Immature natural killer cell (primary cell): ENCODE measurements around the gene TTC19. TPM values are rescaled to one million over a fixed set of nuclear protein-coding genes. Genes with fewer than 3 reads are reported as not detected.
"Not testable (repeated sequence)": the region's sequence is repeated elsewhere in the genome, so short reads cannot be mapped to it uniquely, and the experiment has no call there.

Experiments
- DNase-seq, 3 donors: peaks; one replicate each; pipeline ENCODE4 v3.0.0; 2022; ENCODE audit warnings: mixed read lengths in 1 of 3
- H3K27ac Mint-ChIP-seq, 6 donors: one replicate each; pipeline ENCODE4 v1.8.0; 2020; ENCODE audit warnings: mixed read lengths in 6 of 6, mild to moderate bottlenecking in 5 of 6, inconsistent platforms in 4 of 6, moderate library complexity in 3 of 6
- H3K27me3 Mint-ChIP-seq, 3 donors: one replicate each; pipeline ENCODE4 v1.8.0; 2020 to 2021; ENCODE audit warnings: low read depth in 3 of 3, mild to moderate bottlenecking in 3 of 3, mixed read lengths in 3 of 3, moderate library complexity in 3 of 3, inconsistent platforms in 1 of 3
- H3K36me3 Mint-ChIP-seq, 3 donors: one replicate each; pipeline ENCODE4 v1.8.0; 2020; ENCODE audit warnings: mixed read lengths in 3 of 3, inconsistent platforms in 2 of 3, mild to moderate bottlenecking in 2 of 3
- H3K4me1 Mint-ChIP-seq, 2 donors: one replicate each; pipeline ENCODE4 v1.8.0; 2020; ENCODE audit warnings: inconsistent platforms in 2 of 2, mild to moderate bottlenecking in 2 of 2, mixed read lengths in 2 of 2, moderate library complexity in 1 of 2
- H3K4me3 Mint-ChIP-seq, 5 donors: one replicate each; pipeline ENCODE4 v1.8.0; 2020; ENCODE audit warnings: mild to moderate bottlenecking in 5 of 5, mixed read lengths in 5 of 5, inconsistent platforms in 3 of 5, moderate library complexity in 3 of 5
- H3K9me3 Mint-ChIP-seq, 6 donors: one replicate each; pipeline ENCODE4 v1.8.0; 2020; ENCODE audit warnings: mild to moderate bottlenecking in 6 of 6, mixed read lengths in 6 of 6, inconsistent platforms in 4 of 6, moderate library complexity in 3 of 6
- polyA plus RNA-seq, 3 donors: library from polyadenylated mRNA; unstranded; fragments of 300-500 nt; fragmentation: Illumina TruSeq; gene quantifications; one replicate each; pipeline ENCODE4 v1.2.3, GENCODE V29; 2021

Gene TTC19
- polyA plus RNA-seq, 3 donors from 2014 or later, result 37.1 to 64.6 (median 38.1) TPM

DNA sequence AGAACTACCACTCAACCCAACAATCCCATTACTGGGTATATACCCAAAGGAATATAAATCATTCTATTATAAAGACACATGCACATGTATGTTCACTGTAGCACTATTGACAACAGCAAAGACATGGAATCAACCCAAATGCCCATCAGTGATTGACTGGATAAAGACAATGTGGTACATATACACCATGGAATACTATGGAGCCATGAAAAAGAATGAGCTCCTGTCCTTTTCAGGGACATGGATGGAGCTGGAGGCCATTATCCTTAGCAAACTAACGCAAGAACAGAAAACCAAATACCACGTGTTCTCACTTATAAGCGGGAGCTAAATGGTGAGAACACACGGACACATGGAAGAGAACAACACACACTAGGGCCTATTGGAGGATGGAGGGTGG is 55.5 kb downstream of the TTC19 start:
- DNase-seq, H3K9me3 Mint-ChIP-seq, H3K4me3 Mint-ChIP-seq, H3K27me3 Mint-ChIP-seq: not testable (repeated sequence)
- Mint-ChIP-seq H3K36me3 (peaks cover 28 to 67% (median 29%) of the 10 kb centered on the region in 3 donors), H3K4me1 (peaks cover 12 to 30% of the 10 kb centered on the region in 2 donors), H3K27ac (peak overlapping the region in 2 of 6 donors; percentile 0 to 45)

DNA sequence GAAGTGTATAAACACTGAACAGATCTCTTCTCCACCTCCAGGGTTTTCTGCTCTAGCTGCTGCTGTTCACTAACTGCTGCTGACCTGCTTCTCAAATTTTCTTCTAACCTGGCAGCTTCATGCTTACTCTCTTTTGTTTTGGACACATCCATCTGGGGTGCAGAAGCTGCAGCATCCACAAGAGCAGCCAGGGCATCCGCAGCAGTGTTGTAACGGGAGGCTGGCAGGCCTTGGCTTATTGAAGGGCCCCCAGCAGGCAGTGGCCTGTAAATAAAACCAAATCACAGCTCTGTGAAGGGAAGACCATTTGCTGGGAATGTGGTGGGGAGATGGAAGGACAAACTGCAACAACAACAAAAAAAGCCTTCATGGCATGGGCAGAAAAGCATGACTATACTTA is 62.0 kb downstream of the TTC19 start:
- H3K36me3 Mint-ChIP-seq, result peaks cover 11 to 70% (median 40%) of the 10 kb centered on the region in 3 donors
- no peak overlapping the region for H3K4me3 Mint-ChIP-seq
- H3K27ac Mint-ChIP-seq, result peak overlapping the region in 1 of 6 donors; percentile 52
- H3K9me3 Mint-ChIP-seq, result no peaks in the 10 kb centered on the region
- DNase-seq, result no peak
- peaks cover 0 to 2% (median 0%) of the 10 kb centered on the region in 3 donors for H3K27me3 Mint-ChIP-seq
- no peaks in the 10 kb centered on the region for H3K4me1 Mint-ChIP-seq

DNA sequence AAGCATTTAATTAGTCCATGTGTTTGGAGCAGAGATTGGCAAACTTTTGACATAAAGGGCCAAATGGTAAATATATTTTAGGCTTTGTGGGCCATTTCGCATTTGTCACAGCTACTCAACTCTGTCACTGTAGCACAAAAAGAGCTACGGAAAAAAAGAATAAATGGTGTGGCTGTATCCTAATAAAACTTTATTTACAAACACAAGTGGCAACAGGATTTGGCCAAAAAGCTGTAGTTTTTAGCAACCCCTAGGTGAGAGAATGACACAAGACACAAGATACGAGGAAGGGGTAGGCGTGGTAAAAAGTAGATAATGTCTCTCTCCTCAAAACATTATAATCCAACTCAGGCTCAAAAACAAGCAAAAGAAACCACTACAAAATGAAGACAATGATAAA is 66.5 kb downstream of the TTC19 start:
- peak overlapping the region in 2 of 6 donors; percentile 32 to 50 for H3K27ac Mint-ChIP-seq

DNA sequence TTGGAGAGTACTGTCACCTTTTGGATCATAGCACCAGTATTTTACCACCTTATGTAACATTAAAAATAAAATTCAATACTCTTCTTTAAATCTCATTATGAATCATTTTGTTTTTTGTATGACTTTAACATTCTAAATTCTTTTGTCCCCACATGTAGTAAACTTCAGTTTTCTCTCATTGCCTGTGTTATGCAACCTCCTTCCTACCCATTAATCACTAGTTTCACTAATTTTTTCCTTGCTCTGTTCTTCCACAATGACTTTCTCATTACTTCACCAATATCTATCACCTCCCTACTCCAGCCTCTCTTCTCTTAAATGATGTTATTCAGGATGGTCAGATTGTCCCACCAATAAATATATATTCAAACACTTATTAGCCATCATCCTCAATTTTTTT is 68.7 kb downstream of the TTC19 start:
- no peak for DNase-seq
- peak overlapping the region in 3 of 6 donors; percentile 13 to 26 (median 21) for H3K27ac Mint-ChIP-seq
- no peaks in the 10 kb centered on the region for H3K27me3 Mint-ChIP-seq
- no peaks in the 10 kb centered on the region for H3K4me1 Mint-ChIP-seq
- H3K4me3 Mint-ChIP-seq, result no peak overlapping the region
- H3K9me3 Mint-ChIP-seq, result no peaks in the 10 kb centered on the region
- H3K36me3 Mint-ChIP-seq, result peaks cover 16 to 78% (median 33%) of the 10 kb centered on the region in 3 donors

More for the DNA sequence above, 66.5 kb downstream of the TTC19 start:
- Mint-ChIP-seq H3K9me3 (no peaks in the 10 kb centered on the region), H3K4me3 (no peak overlapping the region), H3K27me3 (peaks cover 0 to 2% (median 0%) of the 10 kb centered on the region in 3 donors), H3K4me1 (no peaks in the 10 kb centered on the region), H3K36me3 (peaks cover 21 to 78% (median 46%) of the 10 kb centered on the region in 3 donors)
- no peak for DNase-seq

DNA sequence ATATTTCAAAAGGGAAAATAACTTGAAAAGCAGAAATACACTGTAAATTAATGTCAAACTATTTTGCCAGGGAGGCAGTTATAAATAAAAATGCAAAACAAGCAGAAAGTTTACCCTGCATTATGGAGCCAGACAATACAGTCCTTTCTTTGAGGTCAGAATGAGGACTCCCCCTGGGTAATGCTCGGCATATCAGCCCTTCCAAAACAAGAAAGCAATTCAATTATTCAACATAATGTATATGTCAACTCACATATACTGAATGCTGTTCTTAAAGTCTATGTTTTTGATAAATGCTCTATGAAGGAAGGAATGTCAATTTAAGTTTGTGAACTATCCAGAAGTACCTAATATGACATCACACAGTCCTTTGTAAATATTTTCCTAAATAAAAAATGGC is 72.4 kb downstream of the TTC19 start:
- Mint-ChIP-seq H3K27ac (peak overlapping the region in 1 of 6 donors; percentile 72), H3K4me3 (no peak overlapping the region), H3K4me1 (no peaks in the 10 kb centered on the region), H3K27me3 (no peaks in the 10 kb centered on the region), H3K9me3 (no peaks in the 10 kb centered on the region), H3K36me3 (peaks cover 17 to 70% (median 42%) of the 10 kb centered on the region in 3 donors)
- DNase-seq, result no peak

DNA sequence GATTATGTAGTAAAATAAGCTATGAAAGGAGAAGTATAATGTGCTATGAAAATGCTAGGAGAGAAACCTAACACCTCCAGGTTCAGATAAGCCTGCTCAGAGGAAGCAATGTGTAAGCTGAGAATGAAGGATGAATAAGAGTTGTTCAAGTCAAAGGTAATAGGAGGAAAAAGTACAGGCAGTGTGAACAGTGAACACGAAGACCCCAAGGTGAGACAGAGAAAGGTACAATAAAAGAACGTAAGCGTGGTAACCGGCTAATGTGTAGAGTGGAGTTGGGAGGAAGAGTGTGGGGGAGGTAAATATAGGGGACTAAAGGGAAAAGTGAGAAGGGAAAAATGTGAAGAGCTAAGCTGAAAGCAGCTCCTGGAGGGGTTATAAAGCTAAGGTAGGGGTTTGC is 74.2 kb downstream of the TTC19 start:
- H3K9me3 Mint-ChIP-seq, result no peaks in the 10 kb centered on the region
- DNase-seq, result no peak
- H3K36me3 Mint-ChIP-seq, result peaks cover 11 to 58% (median 41%) of the 10 kb centered on the region in 3 donors
- H3K27ac Mint-ChIP-seq, result peak overlapping the region in 2 of 6 donors; percentile 1 to 13
- no peaks in the 10 kb centered on the region for H3K27me3 Mint-ChIP-seq
- H3K4me1 Mint-ChIP-seq, result no peaks in the 10 kb centered on the region
- H3K4me3 Mint-ChIP-seq, result no peak overlapping the region

DNA sequence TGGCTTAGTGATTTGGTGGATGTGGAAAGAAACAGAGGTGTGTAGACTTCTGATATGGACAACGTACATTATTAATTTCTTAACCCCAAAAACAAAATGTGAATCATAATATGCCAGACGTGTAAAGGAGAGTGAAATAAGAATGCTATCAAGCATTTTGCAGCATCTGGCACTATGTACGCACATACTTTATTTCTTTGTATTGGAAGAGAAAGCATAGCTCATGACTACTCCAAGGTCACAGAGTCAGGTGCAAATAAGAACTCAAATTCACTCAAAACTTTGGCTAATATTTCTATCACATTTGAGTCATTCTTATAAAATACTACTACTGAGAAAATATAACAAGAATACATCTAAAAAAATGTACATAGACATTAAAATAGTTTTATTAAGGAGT is 74.8 kb downstream of the TTC19 start:
- H3K27ac Mint-ChIP-seq, result no peak overlapping the region
- no peaks in the 10 kb centered on the region for H3K4me1 Mint-ChIP-seq
- no peak for DNase-seq
- no peak overlapping the region for H3K4me3 Mint-ChIP-seq
- H3K9me3 Mint-ChIP-seq, result no peaks in the 10 kb centered on the region
- H3K36me3 Mint-ChIP-seq, result peaks cover 11 to 59% (median 43%) of the 10 kb centered on the region in 3 donors
- no peaks in the 10 kb centered on the region for H3K27me3 Mint-ChIP-seq

DNA sequence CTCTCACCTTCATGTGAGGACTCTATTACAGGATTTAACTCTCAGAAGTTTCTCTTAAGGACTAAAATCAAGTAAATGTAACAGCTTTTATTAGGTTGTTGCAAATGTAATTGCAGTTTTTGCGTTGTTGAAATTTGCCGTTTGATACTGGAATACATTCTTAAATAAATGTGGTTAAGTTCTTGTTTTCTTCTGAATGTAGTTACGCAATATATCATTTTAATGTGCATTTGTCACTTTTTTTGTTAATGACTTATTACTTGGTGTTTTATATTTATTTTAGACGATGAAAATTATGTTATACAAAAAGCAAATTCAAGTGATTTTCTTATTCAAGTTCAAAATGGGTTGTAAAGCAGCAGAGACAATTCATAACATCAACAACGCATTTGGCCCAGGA is 76.3 kb downstream of the TTC19 start:
- Mint-ChIP-seq H3K27me3 (no peaks in the 10 kb centered on the region), H3K27ac (no peak overlapping the region), H3K4me1 (no peaks in the 10 kb centered on the region), H3K4me3 (no peak overlapping the region), H3K36me3 (peaks cover 11 to 57% (median 42%) of the 10 kb centered on the region in 3 donors), H3K9me3 (no peaks in the 10 kb centered on the region)
- DNase-seq, result no peak

Other genes starting within 250 kb of the TTC19 start
- 1 to 10 TPM in 2 of 3 donors, under 1 TPM in 1; 0.96 to 1.6 (median 1.3) TPM for gene ADORA2B, start 54.7 kb upstream of the TTC19 start, polyA plus RNA-seq
- 10 to 100 TPM; 47.0 to 67.8 (median 67.6) TPM for gene ZSWIM7, start 120 bp upstream of the TTC19 start, polyA plus RNA-seq
- 100 to 1,000 TPM in 1 of 3 donors, 10 to 100 TPM in 2; 18.8 to 192 (median 35.0) TPM for gene NCOR1, start 215.7 kb downstream of the TTC19 start, polyA plus RNA-seq
- gene PIGL, start 217.4 kb downstream of the TTC19 start, polyA plus RNA-seq, result 10 to 100 TPM in 1 of 3 donors, 1 to 10 TPM in 2; 4.1 to 12.4 (median 4.4) TPM